WTC11 (cell line): ENCODE results near the gene ZNF503. TPM values are rescaled to one million over a fixed set of nuclear protein-coding genes. Genes with fewer than 3 reads are reported as not detected.

Experiments
- ATAC-seq: fragments of 200-7000 bp; cut with Tn5 transposase; 2 replicates; pipeline ENCODE4 v1.10.0; 2021; ENCODE audit warnings: mild to moderate bottlenecking, moderate library complexity
- CTCF ChIA-PET: fragments of 300-600 bp; sonication (Branson Sonifier 250); formaldehyde crosslinking; loops from one replicate; lab custom pipeline; 2021; ENCODE audit warnings: antibody characterized with exemption; lab: Charles Lee
- POLR2A ChIA-PET: fragments of 350-600 bp; sonication (Branson Sonifier 250); formaldehyde crosslinking; loops from one replicate; lab custom pipeline; 2021; ENCODE audit warnings: antibody characterized with exemption; lab: Charles Lee
- DNase-seq: peaks from one replicate; pipeline ENCODE4 v3.0.0; 2021; ENCODE audit warnings: low spot score
- H3K27ac Mint-ChIP-seq: 2 replicates; pipeline ENCODE4 v1.8.0; 2021; ENCODE audit warnings: mixed read lengths
- H3K27me3 Mint-ChIP-seq: 2 replicates; pipeline ENCODE4 v1.8.0; 2021; ENCODE audit warnings: low read depth, mild to moderate bottlenecking, moderate library complexity, mixed read lengths
- H3K36me3 Mint-ChIP-seq: 2 replicates; pipeline ENCODE4 v1.8.0; 2021; ENCODE audit warnings: mixed read lengths
- H3K4me1 Mint-ChIP-seq: 2 replicates; pipeline ENCODE4 v1.8.0; 2022; ENCODE audit warnings: mixed read lengths
- H3K4me3 Mint-ChIP-seq: 2 replicates; pipeline ENCODE4 v1.8.0; 2021; ENCODE audit warnings: mild to moderate bottlenecking, moderate library complexity, mixed read lengths
- H3K9me3 Mint-ChIP-seq: 2 replicates; pipeline ENCODE4 v1.8.0; 2021; ENCODE audit warnings: mixed read lengths
- ELF4 ChIP-seq: sonication (generic); formaldehyde crosslinking; IDR thresholded peaks from 2 replicates; pipeline ENCODE4 v1.8.1; 2022; ENCODE audit warnings: low read depth, mild to moderate bottlenecking, moderate library complexity, missing genetic modification reagents
- ERG ChIP-seq: fragments of 250-450 bp; sonication (Bioruptor Pico); IDR thresholded peaks from 2 replicates; pipeline ENCODE4 v1.8.0; 2021; ENCODE audit warnings: mild to moderate bottlenecking
- FOXK1 ChIP-seq: sonication (generic); formaldehyde crosslinking; IDR thresholded peaks from 2 replicates; pipeline ENCODE4 v1.8.0; 2022; ENCODE audit warnings: mild to moderate bottlenecking, moderate library complexity, missing genetic modification reagents
- HMGA2 ChIP-seq: fragments of 250-450 bp; sonication (Bioruptor Pico); IDR thresholded peaks from 2 replicates; pipeline ENCODE4 v1.4.0; 2021; ENCODE audit warnings: mild to moderate bottlenecking, moderate library complexity
- IRF1 ChIP-seq: sonication (generic); formaldehyde crosslinking; IDR thresholded peaks from 2 replicates; pipeline ENCODE4 v1.8.0; 2023; ENCODE audit warnings: missing genetic modification reagents
- JAZF1 ChIP-seq: fragments of 250-450 bp; sonication (Bioruptor Pico); IDR thresholded peaks from 2 replicates; pipeline ENCODE4 v1.9.0; 2021; ENCODE audit warnings: moderate library complexity, mild to moderate bottlenecking, inconsistent platforms
- JUN ChIP-seq: sonication (generic); formaldehyde crosslinking; IDR thresholded peaks from 2 replicates; pipeline ENCODE4 v1.8.0; 2023; ENCODE audit warnings: mild to moderate bottlenecking, missing genetic modification reagents
- MYBL2 ChIP-seq: sonication (generic); formaldehyde crosslinking; IDR thresholded peaks from 2 replicates; pipeline ENCODE4 v1.8.1; 2023; ENCODE audit warnings: mild to moderate bottlenecking, moderate library complexity, missing genetic modification reagents
- NR2C2 ChIP-seq: sonication (generic); formaldehyde crosslinking; IDR thresholded peaks from 2 replicates; pipeline ENCODE4 v1.8.0; 2022; ENCODE audit warnings: mild to moderate bottlenecking, missing genetic modification reagents
- OVOL2 ChIP-seq: fragments of 250-450 bp; sonication (Bioruptor Pico); IDR thresholded peaks from 2 replicates; pipeline ENCODE4 v1.9.0; 2021; ENCODE audit warnings: mild to moderate bottlenecking, borderline replicate concordance
- SMAD4 ChIP-seq: sonication (generic); formaldehyde crosslinking; IDR thresholded peaks from 2 replicates; pipeline ENCODE4 v1.8.0; 2022; ENCODE audit warnings: mild to moderate bottlenecking, missing genetic modification reagents
- USF2 ChIP-seq: sonication (generic); formaldehyde crosslinking; IDR thresholded peaks from 2 replicates; pipeline ENCODE4 v1.8.1; 2023; ENCODE audit warnings: mild to moderate bottlenecking, missing genetic modification reagents, moderate library complexity
- ZNF138 ChIP-seq: sonication (generic); formaldehyde crosslinking; conservative IDR thresholded peaks from 2 replicates; pipeline ENCODE4 v1.8.1; 2022; ENCODE audit warnings: mild to moderate bottlenecking, moderate library complexity, missing genetic modification reagents
- ZNF232 ChIP-seq: sonication (generic); formaldehyde crosslinking; IDR thresholded peaks from 2 replicates; pipeline ENCODE4 v1.8.0; 2022; ENCODE audit warnings: mild to moderate bottlenecking, missing genetic modification reagents
- ZNF416 ChIP-seq: fragments of 250-450 bp; sonication (Bioruptor Pico); IDR thresholded peaks from 2 replicates; pipeline ENCODE4 v1.9.0; 2021; ENCODE audit warnings: mild to moderate bottlenecking, inconsistent platforms
- total RNA-seq: library from RNA; stranded (reverse); gene quantifications from 3 replicates; pipeline ENCODE4 v1.2.3, GENCODE V29; 2021
- TF ChIP-seq, protein P1 (sequence below): sonication (generic); formaldehyde crosslinking; IDR thresholded peaks from 2 replicates; pipeline ENCODE4 v1.8.0; 2023; ENCODE audit warnings: missing genetic modification reagents, mild to moderate bottlenecking, borderline replicate concordance
- TF ChIP-seq, protein P2 (sequence below): sonication (generic); formaldehyde crosslinking; IDR thresholded peaks from 2 replicates; pipeline ENCODE4 v1.8.1; 2023; ENCODE audit warnings: mild to moderate bottlenecking, missing genetic modification reagents, borderline replicate concordance
- TF ChIP-seq, protein P3 (sequence below): fragments of 250-450 bp; sonication (Bioruptor Pico); IDR thresholded peaks from 2 replicates; pipeline ENCODE4 v2.1.2; 2022; ENCODE audit warnings: mild to moderate bottlenecking, moderate library complexity
- TF ChIP-seq, protein P4 (sequence below): sonication (generic); formaldehyde crosslinking; IDR thresholded peaks from 2 replicates; pipeline ENCODE4 v1.8.1; 2022; ENCODE audit warnings: low read depth, mild to moderate bottlenecking, moderate library complexity, missing genetic modification reagents, borderline replicate concordance

The ZNF503 gene
- total RNA-seq, 1 experiment from 2014 or later = 0.39 TPM

DNA sequence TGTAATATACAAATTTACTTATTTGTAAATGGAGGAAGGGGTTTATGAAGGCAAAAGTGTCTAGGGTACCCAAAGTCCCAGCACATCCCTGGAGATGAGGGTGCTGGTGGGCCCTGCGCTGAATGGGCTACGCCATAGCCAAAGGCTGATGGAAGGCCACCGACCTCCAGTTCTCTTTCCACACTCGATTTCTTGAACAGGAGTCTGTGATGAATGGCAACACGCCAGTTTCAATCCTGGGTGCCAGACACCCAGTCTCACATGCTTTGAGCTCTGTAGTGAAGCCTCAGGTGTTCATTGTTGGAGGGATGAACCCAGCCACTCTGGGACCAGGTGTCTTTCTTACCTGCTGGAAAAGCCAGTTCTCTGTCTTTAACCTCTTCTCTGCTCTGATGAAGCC is 30.6 kb upstream of the ZNF503 start:
- Mint-ChIP-seq H3K36me3 (no peaks in the 10 kb centered on the region), H3K27ac (no peak overlapping the region), H3K4me1 (peaks cover 42% of the 10 kb centered on the region), H3K4me3 (peak overlapping the region; percentile 68), H3K27me3 (peaks cover 96% of the 10 kb centered on the region), H3K9me3 (no peaks in the 10 kb centered on the region)
- POLR2A ChIA-PET = no interaction called here
- no peak for ATAC-seq
- no peak for TF ChIP-seq ZNF138 (CRISPR knock-in tag)
- TF ChIP-seq, protein P1, sequence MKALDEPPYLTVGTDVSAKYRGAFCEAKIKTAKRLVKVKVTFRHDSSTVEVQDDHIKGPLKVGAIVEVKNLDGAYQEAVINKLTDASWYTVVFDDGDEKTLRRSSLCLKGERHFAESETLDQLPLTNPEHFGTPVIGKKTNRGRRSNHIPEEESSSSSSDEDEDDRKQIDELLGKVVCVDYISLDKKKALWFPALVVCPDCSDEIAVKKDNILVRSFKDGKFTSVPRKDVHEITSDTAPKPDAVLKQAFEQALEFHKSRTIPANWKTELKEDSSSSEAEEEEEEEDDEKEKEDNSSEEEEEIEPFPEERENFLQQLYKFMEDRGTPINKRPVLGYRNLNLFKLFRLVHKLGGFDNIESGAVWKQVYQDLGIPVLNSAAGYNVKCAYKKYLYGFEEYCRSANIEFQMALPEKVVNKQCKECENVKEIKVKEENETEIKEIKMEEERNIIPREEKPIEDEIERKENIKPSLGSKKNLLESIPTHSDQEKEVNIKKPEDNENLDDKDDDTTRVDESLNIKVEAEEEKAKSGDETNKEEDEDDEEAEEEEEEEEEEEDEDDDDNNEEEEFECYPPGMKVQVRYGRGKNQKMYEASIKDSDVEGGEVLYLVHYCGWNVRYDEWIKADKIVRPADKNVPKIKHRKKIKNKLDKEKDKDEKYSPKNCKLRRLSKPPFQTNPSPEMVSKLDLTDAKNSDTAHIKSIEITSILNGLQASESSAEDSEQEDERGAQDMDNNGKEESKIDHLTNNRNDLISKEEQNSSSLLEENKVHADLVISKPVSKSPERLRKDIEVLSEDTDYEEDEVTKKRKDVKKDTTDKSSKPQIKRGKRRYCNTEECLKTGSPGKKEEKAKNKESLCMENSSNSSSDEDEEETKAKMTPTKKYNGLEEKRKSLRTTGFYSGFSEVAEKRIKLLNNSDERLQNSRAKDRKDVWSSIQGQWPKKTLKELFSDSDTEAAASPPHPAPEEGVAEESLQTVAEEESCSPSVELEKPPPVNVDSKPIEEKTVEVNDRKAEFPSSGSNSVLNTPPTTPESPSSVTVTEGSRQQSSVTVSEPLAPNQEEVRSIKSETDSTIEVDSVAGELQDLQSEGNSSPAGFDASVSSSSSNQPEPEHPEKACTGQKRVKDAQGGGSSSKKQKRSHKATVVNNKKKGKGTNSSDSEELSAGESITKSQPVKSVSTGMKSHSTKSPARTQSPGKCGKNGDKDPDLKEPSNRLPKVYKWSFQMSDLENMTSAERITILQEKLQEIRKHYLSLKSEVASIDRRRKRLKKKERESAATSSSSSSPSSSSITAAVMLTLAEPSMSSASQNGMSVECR = no peak
- TF ChIP-seq FOXK1 (CRISPR knock-in tag) = no peak
- no peak for TF ChIP-seq ERG (CRISPR knock-in tag)
- no peak for TF ChIP-seq JAZF1 (CRISPR knock-in tag)
- TF ChIP-seq USF2 = no peak
- no peak for TF ChIP-seq ZNF232
- TF ChIP-seq MYBL2 (CRISPR knock-in tag) = no peak
- no peak for TF ChIP-seq ZNF416 (CRISPR knock-in tag)
- TF ChIP-seq SMAD4 (CRISPR knock-in tag) = no peak
- no peak for TF ChIP-seq HMGA2 (CRISPR knock-in tag)
- TF ChIP-seq JUN (CRISPR knock-in tag) = no peak
- TF ChIP-seq OVOL2 (CRISPR knock-in tag) = no peak
- no peak for TF ChIP-seq IRF1 (CRISPR knock-in tag)
- TF ChIP-seq, protein P2, sequence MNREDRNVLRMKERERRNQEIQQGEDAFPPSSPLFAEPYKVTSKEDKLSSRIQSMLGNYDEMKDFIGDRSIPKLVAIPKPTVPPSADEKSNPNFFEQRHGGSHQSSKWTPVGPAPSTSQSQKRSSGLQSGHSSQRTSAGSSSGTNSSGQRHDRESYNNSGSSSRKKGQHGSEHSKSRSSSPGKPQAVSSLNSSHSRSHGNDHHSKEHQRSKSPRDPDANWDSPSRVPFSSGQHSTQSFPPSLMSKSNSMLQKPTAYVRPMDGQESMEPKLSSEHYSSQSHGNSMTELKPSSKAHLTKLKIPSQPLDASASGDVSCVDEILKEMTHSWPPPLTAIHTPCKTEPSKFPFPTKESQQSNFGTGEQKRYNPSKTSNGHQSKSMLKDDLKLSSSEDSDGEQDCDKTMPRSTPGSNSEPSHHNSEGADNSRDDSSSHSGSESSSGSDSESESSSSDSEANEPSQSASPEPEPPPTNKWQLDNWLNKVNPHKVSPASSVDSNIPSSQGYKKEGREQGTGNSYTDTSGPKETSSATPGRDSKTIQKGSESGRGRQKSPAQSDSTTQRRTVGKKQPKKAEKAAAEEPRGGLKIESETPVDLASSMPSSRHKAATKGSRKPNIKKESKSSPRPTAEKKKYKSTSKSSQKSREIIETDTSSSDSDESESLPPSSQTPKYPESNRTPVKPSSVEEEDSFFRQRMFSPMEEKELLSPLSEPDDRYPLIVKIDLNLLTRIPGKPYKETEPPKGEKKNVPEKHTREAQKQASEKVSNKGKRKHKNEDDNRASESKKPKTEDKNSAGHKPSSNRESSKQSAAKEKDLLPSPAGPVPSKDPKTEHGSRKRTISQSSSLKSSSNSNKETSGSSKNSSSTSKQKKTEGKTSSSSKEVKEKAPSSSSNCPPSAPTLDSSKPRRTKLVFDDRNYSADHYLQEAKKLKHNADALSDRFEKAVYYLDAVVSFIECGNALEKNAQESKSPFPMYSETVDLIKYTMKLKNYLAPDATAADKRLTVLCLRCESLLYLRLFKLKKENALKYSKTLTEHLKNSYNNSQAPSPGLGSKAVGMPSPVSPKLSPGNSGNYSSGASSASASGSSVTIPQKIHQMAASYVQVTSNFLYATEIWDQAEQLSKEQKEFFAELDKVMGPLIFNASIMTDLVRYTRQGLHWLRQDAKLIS (CRISPR knock-in tag) = no peak
- TF ChIP-seq, protein P3, sequence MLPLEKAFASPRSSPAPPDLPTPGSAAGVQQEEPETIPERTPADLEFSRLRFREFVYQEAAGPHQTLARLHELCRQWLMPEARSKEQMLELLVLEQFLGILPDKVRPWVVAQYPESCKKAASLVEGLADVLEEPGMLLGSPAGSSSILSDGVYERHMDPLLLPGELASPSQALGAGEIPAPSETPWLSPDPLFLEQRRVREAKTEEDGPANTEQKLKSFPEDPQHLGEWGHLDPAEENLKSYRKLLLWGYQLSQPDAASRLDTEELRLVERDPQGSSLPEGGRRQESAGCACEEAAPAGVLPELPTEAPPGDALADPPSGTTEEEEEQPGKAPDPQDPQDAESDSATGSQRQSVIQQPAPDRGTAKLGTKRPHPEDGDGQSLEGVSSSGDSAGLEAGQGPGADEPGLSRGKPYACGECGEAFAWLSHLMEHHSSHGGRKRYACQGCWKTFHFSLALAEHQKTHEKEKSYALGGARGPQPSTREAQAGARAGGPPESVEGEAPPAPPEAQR = no peak
- TF ChIP-seq, protein P4, sequence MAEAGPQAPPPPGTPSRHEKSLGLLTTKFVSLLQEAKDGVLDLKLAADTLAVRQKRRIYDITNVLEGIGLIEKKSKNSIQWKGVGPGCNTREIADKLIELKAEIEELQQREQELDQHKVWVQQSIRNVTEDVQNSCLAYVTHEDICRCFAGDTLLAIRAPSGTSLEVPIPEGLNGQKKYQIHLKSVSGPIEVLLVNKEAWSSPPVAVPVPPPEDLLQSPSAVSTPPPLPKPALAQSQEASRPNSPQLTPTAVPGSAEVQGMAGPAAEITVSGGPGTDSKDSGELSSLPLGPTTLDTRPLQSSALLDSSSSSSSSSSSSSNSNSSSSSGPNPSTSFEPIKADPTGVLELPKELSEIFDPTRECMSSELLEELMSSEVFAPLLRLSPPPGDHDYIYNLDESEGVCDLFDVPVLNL = no peak
- no peak for TF ChIP-seq NR2C2
- no peak for TF ChIP-seq ELF4 (CRISPR knock-in tag)
- DNase-seq = no peak
- CTCF ChIA-PET = no interaction called here
